K562 (cell line): Measurements from ENCODE around the gene GNAQ. TPM values are rescaled to one million over a fixed set of nuclear protein-coding genes. Genes with fewer than 3 reads are reported as not detected.

ENCODE experiments used
- ADNP ChIP-seq: fragments of 200-800 bp; sonication (Bioruptor generic); IDR thresholded peaks from 2 replicates; pipeline ENCODE4 v1.6.1; 2016; ENCODE audit warnings: missing genetic modification characterization, missing compliant biosample characterization
- CXXC5 ChIP-seq: fragments of 250-450 bp; sonication (Bioruptor Pico); IDR thresholded peaks from 2 replicates; pipeline ENCODE4 v1.8.0; 2022; ENCODE audit warnings: inconsistent platforms, mild to moderate bottlenecking, moderate library complexity
- DACH1 ChIP-seq: fragments of 450-650 bp; IDR thresholded peaks from 2 replicates; pipeline ENCODE4 v1.6.1; 2018; ENCODE audit not compliant: partially characterized antibody
- DDX20 ChIP-seq: fragments of 450-650 bp; IDR thresholded peaks from 2 replicates; pipeline ENCODE4 v1.6.1; 2016; ENCODE audit warnings: missing genetic modification characterization, low read depth, mild to moderate bottlenecking, missing compliant biosample characterization, moderate library complexity
- DPF2 ChIP-seq: fragments of 450-650 bp; IDR thresholded peaks from 2 replicates; pipeline ENCODE4 v1.6.1; 2016
- ELF2 ChIP-seq: fragments of 250-450 bp; sonication (Bioruptor Pico); IDR thresholded peaks from 2 replicates; pipeline ENCODE4 v1.5.0; 2021; ENCODE audit warnings: mild to moderate bottlenecking
- ETV1 ChIP-seq: fragments of 450-650 bp; conservative IDR thresholded peaks from 2 replicates; pipeline ENCODE4 v1.6.1; 2016; ENCODE audit warnings: missing genetic modification characterization, control low read depth, low read depth, missing compliant biosample characterization
- FIP1L1 ChIP-seq: fragments of 200-400 bp; formaldehyde crosslinking; IDR thresholded peaks from 2 replicates; pipeline ENCODE4 v1.6.1; 2018; ENCODE audit warnings: mild to moderate bottlenecking, low read depth, low read length; ENCODE audit not compliant: poor library complexity, severe bottlenecking
- HDAC1 ChIP-seq, 2 experiments: fragments of 450-650 bp; IDR thresholded peaks; 2 replicates each; pipeline ENCODE4 v1.6.1; 2016 to 2017; ENCODE audit warnings: inconsistent platforms in 1 of 2, mild to moderate bottlenecking in 1 of 2, moderate library complexity in 1 of 2
- MCM2 ChIP-seq: fragments of 450-650 bp; IDR thresholded peaks from 2 replicates; pipeline ENCODE4 v1.6.1; 2017; ENCODE audit warnings: low read depth, mild to moderate bottlenecking
- MEF2D ChIP-seq: conservative IDR thresholded peaks from 2 replicates; pipeline ENCODE4 v1.6.1; 2016; ENCODE audit warnings: low read depth, missing genetic modification characterization, missing compliant biosample characterization
- NFIC ChIP-seq: fragments of 450-650 bp; IDR thresholded peaks from 2 replicates; pipeline ENCODE4 v1.6.1; 2017; ENCODE audit warnings: mild to moderate bottlenecking, inconsistent platforms
- NR4A1 ChIP-seq, 2 experiments: fragments of 250-450 bp in 1 of 2; fragments of 450-650 bp in 1 of 2; sonication (Bioruptor Pico) in 1 of 2; IDR thresholded peaks; 2 replicates each; pipeline versions ENCODE4 v1.4.0 to v1.6.1; 2016 to 2020; ENCODE audit warnings: mild to moderate bottlenecking in 2 of 2, missing compliant biosample characterization in 1 of 2, missing genetic modification characterization in 1 of 2, moderate library complexity in 1 of 2
- NRF1 ChIP-seq, 2 experiments: fragments of 450-650 bp; IDR thresholded peaks in 1 of 2; conservative IDR thresholded peaks in 1 of 2; 2 replicates each; pipeline ENCODE4 v1.6.1; 2014; ENCODE audit warnings: mild to moderate bottlenecking in 2 of 2
- PHF8 ChIP-seq: fragments of 200-600 bp; sonication (generic); IDR thresholded peaks from 2 replicates; pipeline ENCODE4 v1.6.1; 2012; ENCODE audit warnings: mixed run types, mild to moderate bottlenecking, inconsistent platforms, low read length, moderate library complexity, borderline replicate concordance
- RCOR1 ChIP-seq, 2 experiments: IDR thresholded peaks; 2 replicates each; pipeline ENCODE4 v1.6.1; 2012; ENCODE audit warnings: low read depth in 2 of 2, low read length in 2 of 2, borderline replicate concordance in 1 of 2, improper control_type of control experiment in 1 of 2
- SREBF2 ChIP-seq: sonication (generic); formaldehyde crosslinking; IDR thresholded peaks from 2 replicates; pipeline ENCODE4 v1.4.0; 2020; ENCODE audit warnings: mild to moderate bottlenecking, missing genetic modification reagents
- TAL1 ChIP-seq: fragments of 450-650 bp; IDR thresholded peaks from 2 replicates; pipeline ENCODE4 v1.6.1; 2016; ENCODE audit warnings: mild to moderate bottlenecking
- ZNF316 ChIP-seq: fragments of 450-650 bp; IDR thresholded peaks from 2 replicates; pipeline ENCODE4 v1.6.1; 2016
- ZNF764 ChIP-seq: fragments of 250-450 bp; sonication (Bioruptor Pico); IDR thresholded peaks from 2 replicates; pipeline ENCODE4 v1.4.0; 2020; ENCODE audit warnings: low read depth, mild to moderate bottlenecking, moderate library complexity
- ZNF830 ChIP-seq: fragments of 250-450 bp; sonication (Bioruptor Pico); IDR thresholded peaks from 2 replicates; pipeline ENCODE4 v1.5.0; 2021; ENCODE audit warnings: mild to moderate bottlenecking
- polyA plus RNA-seq, 8 experiments: library from polyadenylated mRNA; depleted of rRNA in 4 of 8; stranded (reverse) in 5 of 8; unstranded in 3 of 8; fragments of >200 nt; fragmentation: Nextera tagmentation in 2 of 8; fragmentation: Illumina TruSeq in 1 of 8; extraction: Ambion mirVana in 2 of 8; extraction: Trizol in 1 of 8; gene quantifications; 2 replicates each; pipeline versions ENCODE4 v1.2.1 to v1.2.3, GENCODE V29; 2011 to 2014; ENCODE audit warnings: inconsistent platforms in 1 of 8, missing spikeins in 1 of 8
- total RNA-seq, 7 experiments: library from RNA; depleted of rRNA in 6 of 7; stranded (reverse); fragments of >200 nt in 6 of 7; fragmentation: Illumina TruSeq in 2 of 7; extraction: Trizol in 2 of 7; gene quantifications; 2 replicates each; pipeline versions ENCODE4 v1.2.1 to v1.2.3, GENCODE V29; 2011 to 2021; ENCODE audit warnings: low replicate concordance in 1 of 7
- TF ChIP-seq, protein P1 (sequence below): IDR thresholded peaks from 2 replicates; pipeline ENCODE4 v1.6.1; 2012; ENCODE audit warnings: low read depth, low read length, improper control_type of control experiment, borderline replicate concordance
- TF ChIP-seq, protein P2 (sequence below), 2 experiments: IDR thresholded peaks; 2 replicates each; pipeline ENCODE4 v1.6.1; 2011; ENCODE audit warnings: borderline replicate concordance in 1 of 2, control low read depth in 1 of 2, low read depth in 1 of 2, low read length in 1 of 2, mild to moderate bottlenecking in 1 of 2, mixed read lengths in 1 of 2, moderate library complexity in 1 of 2; ENCODE audit not compliant: insufficient read depth in 1 of 2, insufficient read length in 1 of 2, poor library complexity in 1 of 2, severe bottlenecking in 1 of 2; ENCODE audit errors: extremely low read depth in 1 of 2
- TF ChIP-seq, protein P3 (sequence below): fragments of 200-800 bp; sonication (Bioruptor generic); IDR thresholded peaks from 2 replicates; pipeline ENCODE4 v1.6.1; 2017; ENCODE audit warnings: missing genetic modification characterization, missing compliant biosample characterization

The GNAQ gene
- total and polyA plus RNA-seq, 9 of the 15 experiments (the other 6 are each of a cell fraction or from before 2014, with no cell fraction given) = 4.8 to 27.9 (median 17.5) TPM

DNA sequence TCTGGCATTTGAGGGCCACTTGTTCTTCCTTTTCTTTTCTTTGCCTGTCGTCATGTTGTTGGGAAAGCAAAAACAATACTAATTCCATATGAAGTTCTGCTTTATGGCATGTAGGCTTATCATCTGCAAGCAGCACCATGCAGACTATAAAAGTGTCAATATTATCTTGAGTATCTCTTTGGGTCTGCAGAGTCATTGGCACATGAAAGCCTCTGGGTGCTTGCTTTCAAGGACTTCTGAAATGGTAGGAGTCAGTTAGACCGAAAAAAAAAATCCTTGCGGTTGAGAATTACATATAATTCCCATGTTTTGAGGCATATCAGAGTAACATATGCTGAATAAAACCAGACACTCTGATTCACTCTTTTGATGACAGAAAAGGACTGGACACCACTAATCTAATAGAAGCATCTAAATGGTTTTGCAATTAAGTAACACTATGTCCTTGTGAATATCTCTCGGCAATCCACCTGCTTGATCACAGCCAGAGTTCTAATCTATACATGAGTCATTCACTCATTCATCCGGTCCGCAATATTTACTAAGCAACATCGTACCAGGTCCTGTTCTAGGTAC, 44.4 kb downstream of the GNAQ start (continued):
- TF ChIP-seq, protein P1, sequence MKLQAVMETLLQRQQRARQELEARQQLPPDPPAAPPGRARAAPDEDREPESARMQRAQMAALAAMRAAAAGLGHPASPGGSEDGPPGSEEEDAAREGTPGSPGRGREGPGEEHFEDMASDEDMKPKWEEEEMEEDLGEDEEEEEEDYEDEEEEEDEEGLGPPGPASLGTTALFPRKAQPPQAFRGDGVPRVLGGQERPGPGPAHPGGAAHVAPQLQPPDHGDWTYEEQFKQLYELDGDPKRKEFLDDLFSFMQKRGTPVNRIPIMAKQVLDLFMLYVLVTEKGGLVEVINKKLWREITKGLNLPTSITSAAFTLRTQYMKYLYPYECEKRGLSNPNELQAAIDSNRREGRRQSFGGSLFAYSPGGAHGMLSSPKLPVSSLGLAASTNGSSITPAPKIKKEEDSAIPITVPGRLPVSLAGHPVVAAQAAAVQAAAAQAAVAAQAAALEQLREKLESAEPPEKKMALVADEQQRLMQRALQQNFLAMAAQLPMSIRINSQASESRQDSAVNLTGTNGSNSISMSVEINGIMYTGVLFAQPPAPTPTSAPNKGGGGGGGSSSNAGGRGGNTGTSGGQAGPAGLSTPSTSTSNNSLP = peak; percentile 83; the same call in 1 of the 2 replicates
- TF ChIP-seq DDX20 (tag) (no peak), DPF2 (peak; percentile 96), DACH1 (peak; percentile 56), ZNF316 (peak; percentile 42; the same call in 1 of the 2 replicates), ELF2 (CRISPR knock-in tag) (no peak), PHF8 (no peak), NR4A1 (CRISPR knock-in tag; IDR thresholded peaks at IDR 0.05) (no peak), NR4A1 (tag; IDR thresholded peaks at IDR 0.05) (no peak), ZNF830 (CRISPR knock-in tag) (no peak), TAL1 (peak; percentile 88), NRF1 (conservative IDR thresholded peaks at IDR 0.05 in 1 of 2, IDR thresholded peaks at IDR 0.05 in 1 of 2) (no peak), CXXC5 (CRISPR knock-in tag) (no peak), ZNF764 (no peak), RCOR1 (IDR thresholded peaks at IDR 0.05; ENCODE audit: borderline replicate concordance in 1 of 2, low read depth in 2 of 2, low read length in 2 of 2) (peak in 1 of 2 experiments; percentile 53; a peak in 3 of 4 replicates), NFIC (peak; percentile 47; the same call in 1 of the 2 replicates), MCM2 (no peak), SREBF2 (CRISPR knock-in tag) (no peak), HDAC1 (IDR thresholded peaks at IDR 0.05) (peak in 1 of 2 experiments; percentile 70; a peak in 2 of 4 replicates), ETV1 (tag) (peak; percentile 55; the same call in 1 of the 2 replicates), ADNP (peak; percentile 50; the same call in 1 of the 2 replicates), MEF2D (tag) (0 out of 2 replicates have a peak, but pooled peaks have one; percentile 31), FIP1L1 (no peak)
- TF ChIP-seq, protein P2, sequence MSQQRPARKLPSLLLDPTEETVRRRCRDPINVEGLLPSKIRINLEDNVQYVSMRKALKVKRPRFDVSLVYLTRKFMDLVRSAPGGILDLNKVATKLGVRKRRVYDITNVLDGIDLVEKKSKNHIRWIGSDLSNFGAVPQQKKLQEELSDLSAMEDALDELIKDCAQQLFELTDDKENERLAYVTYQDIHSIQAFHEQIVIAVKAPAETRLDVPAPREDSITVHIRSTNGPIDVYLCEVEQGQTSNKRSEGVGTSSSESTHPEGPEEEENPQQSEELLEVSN (IDR thresholded peaks at IDR 0.05; ENCODE audit: borderline replicate concordance in 1 of 2, extremely low read depth in 1 of 2, insufficient read depth in 1 of 2, insufficient read length in 1 of 2, low read depth in 1 of 2, low read length in 1 of 2, poor library complexity in 1 of 2, severe bottlenecking in 1 of 2) = no peak
- TF ChIP-seq, protein P3, sequence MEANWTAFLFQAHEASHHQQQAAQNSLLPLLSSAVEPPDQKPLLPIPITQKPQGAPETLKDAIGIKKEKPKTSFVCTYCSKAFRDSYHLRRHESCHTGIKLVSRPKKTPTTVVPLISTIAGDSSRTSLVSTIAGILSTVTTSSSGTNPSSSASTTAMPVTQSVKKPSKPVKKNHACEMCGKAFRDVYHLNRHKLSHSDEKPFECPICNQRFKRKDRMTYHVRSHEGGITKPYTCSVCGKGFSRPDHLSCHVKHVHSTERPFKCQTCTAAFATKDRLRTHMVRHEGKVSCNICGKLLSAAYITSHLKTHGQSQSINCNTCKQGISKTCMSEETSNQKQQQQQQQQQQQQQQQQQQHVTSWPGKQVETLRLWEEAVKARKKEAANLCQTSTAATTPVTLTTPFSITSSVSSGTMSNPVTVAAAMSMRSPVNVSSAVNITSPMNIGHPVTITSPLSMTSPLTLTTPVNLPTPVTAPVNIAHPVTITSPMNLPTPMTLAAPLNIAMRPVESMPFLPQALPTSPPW (CRISPR knock-in tag) = peak; percentile 31; the same call in 1 of the 2 replicates
